HG03457 (cell line): Measurements from ENCODE around the gene PTOV1.
A peak's percentile ranks its signal among the peaks of the same experiment; 100 is the strongest.

Experiments
- ATAC-seq: cut with Tn5 transposase; IDR thresholded peaks from one replicate; pipeline ENCODE4 v1.9.1; 2021; ENCODE audit warnings: moderate number of reproducible peaks; ENCODE audit not compliant: unreplicated experiment

PTOV1 gene

GRCh38 chr19:49873129-49873521 is 22.2 kb downstream of the PTOV1 start:
- ATAC-seq: no peak

GRCh38 chr19:49873834-49874233 is 22.9 kb downstream of the PTOV1 start:
- no peak for ATAC-seq

GRCh38 chr19:49874503-49875157 is 23.7 kb downstream of the PTOV1 start:
- ATAC-seq: no peak

DNA sequence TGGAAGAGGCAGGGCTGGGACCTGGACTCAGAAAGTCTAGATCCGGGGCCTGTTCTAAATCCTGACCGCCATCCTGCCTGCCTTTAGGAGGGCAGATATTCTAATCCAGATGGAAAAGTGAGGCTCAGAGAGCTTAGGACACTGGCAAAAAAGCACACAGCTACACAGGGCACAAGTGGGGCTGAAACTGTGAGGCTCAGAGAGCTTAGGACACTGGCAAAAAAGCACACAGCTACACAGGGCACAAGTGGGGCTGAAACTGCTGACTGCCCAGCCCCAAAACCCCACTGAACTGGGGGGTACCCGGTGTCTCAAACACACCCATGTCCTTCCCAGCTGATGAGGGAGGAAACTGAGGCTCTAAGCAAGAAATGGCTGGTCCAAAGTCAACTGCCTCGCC is 24.2 kb downstream of the PTOV1 start:
- no peak for ATAC-seq

- no peak for ATAC-seq
Measured at GRCh38 chr19:49875857-49876421, 25.0 kb downstream of the PTOV1 start.

- peak; percentile 33 for ATAC-seq
Measured at GRCh38 chr19:49876422-49877019, 25.6 kb downstream of the PTOV1 start.

- ATAC-seq: peak; percentile 45
Measured at GRCh38 chr19:49877020-49877878, 26.3 kb downstream of the PTOV1 start, which contains the start of the genes AKT1S1 and TBC1D17. AKT1S1 (minus strand) TSS chr19:49877355; CDS start chr19:49873295, 4,060 bp downstream. TBC1D17 (plus strand) TSS chr19:49877702; CDS start chr19:49877724, 22 bp downstream.

- ATAC-seq: peak; percentile 35
Measured at GRCh38 chr19:49877879-49878743, 27.2 kb downstream of the PTOV1 start.

- ATAC-seq: no peak
Measured at GRCh38 chr19:49878744-49879070, 27.7 kb downstream of the PTOV1 start.

DNA sequence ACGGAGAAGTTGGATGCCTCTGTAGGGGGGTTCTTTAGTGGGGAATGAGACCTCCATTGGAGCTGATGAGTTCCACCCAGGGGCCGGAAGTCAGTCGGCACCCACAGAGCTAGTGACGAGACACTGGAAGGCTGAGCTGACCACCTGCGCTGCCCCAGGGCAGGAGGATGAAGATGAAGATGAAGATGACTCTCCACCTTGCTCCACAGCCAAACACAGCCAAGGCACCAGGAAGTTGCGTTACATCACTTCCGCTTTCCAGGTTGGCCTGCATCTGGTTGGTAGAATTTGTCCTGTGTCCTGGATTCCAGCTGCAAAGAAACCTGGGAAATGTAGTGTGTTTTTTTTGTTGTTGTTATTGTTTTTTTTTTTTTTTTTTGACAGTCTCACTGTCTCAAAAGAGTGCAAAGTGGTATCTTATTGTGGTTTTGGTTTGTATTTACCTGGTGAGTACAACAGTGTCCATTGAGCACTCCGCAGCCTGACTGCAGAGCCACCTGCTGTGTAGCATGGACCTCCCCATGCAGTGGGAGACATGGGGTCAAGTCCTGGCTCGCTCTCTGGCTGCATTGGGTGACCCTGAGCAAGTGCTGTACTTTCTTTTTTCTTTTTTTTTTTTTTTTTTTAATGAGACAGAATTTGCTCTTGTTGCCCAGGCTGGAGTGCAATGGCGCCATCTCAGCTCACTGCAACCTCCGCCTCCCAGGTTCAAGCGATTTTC is 28.4 kb downstream of the PTOV1 start:
- ATAC-seq: no peak

DNA sequence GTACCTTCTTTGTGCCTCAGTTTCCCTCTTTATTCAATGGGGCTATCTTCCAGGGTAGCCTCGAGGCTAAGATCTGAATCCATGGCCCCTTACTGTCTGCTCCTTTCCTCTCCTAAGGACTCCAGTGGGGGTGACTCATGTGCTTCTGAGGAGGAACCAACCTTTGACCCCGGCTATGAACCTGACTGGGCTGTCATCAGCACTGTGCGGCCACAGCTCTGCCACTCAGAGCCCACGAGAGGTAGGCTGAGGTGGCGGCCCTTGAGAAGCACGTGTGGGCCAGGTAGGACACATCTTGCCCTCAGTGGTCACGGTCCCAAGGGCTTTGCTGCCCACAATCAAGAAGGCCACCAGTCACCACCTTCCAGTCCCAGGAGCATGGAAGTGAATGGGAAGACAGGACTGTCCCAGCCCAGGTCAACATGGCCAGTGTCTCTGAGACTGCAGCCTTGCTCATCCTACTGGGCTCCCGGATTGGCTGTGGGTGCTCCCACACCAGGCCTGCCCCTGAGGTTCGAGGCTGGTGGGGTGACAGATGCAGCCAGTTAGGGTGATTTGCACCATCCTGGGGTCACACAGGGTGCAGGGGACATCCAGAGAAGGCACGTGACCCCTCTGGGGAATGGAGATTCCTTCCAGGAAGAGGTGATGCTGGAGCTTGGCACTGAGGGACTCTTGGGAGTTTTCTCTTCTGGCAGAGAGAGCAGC is 29.4 kb downstream of the PTOV1 start:
- ATAC-seq: no peak

DNA sequence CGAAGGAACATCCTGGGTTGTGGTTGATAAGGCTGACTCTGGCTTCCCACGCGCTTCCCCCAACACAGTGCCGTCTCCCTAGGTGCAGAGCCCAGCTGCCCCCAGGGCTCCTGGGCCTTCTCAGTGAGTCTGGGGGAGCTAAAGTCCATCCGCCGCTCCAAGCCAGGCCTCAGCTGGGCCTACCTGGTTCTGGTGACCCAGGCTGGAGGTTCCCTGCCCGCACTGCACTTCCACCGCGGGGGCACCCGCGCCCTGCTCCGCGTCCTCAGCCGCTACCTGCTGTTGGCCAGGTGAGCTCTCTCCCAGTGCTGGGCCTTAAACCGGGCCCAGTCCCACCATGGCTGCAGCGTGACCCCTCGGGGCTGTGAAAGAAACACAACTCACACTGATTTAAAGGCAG is 30.2 kb downstream of the PTOV1 start:
- ATAC-seq: no peak

GRCh38 chr19:49881672-49882394 is 30.9 kb downstream of the PTOV1 start:
- ATAC-seq: no peak

DNA sequence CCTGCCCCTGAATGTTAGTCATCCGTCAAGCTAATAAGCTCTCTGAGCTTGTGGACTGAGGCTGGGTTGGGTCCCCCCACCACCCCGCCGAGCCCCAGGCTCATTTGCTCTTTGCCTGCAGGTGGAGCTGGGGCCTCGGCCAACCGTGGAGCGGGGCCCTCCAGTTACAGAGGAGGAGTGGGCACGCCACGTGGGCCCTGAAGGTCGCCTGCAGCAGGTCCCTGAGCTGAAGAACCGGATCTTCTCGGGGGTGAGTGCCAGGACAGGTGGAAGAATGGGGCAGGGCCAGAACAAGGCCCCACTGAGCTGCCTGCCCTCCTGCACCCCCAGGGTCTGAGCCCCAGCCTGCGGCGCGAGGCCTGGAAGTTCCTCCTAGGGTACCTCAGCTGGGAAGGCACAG is 31.7 kb downstream of the PTOV1 start:
- ATAC-seq: no peak

DNA sequence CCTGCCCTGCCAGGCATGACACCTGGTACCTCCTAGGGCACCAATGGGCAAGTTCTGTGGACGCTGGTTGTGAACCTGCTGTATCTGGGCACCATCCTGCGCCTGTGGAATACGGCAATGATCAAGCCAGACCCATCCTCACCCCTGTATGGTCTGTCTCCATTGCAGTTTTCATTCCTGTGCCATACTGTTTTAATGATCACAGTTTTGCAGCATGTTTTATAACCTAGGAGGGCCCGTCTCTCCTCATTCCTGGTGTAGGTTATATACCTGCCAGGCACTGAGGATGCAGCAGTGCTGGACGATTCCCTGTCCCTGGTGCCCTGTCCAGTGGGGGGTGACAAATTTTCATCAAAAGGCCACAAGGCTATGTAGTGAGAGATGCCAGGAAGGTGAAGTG is 32.1 kb downstream of the PTOV1 start:
- ATAC-seq: no peak

- no peak for ATAC-seq
Measured at GRCh38 chr19:49884109-49884508, 33.1 kb downstream of the PTOV1 start.

DNA sequence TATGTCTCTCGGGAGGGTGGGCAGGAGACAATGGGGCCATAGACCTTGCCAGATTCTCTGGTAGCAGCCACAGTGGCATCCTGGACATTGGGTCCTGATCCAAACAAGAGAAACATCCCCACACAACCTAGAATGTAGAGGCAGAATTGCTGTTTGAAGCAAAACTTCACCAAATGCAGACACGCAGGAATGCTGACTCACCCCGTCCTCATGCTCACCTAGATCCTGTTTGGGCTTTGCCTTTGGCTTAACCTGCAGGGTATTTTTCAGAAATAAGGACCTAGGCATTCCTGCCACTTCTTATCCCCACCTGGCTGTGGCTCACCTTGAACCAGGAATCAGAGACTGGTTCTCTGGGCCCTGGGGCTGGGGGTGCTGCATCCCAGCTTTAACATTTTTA is 33.8 kb downstream of the PTOV1 start:
- no peak for ATAC-seq

- ATAC-seq: no peak
Measured at GRCh38 chr19:49887037-49887664, 36.2 kb downstream of the PTOV1 start.
